Measurements from ENCODE around the gene THAP5.

GRCh38 chr7:108613147-108613948, 43.8 kb upstream of the THAP5 start:
- TF ChIP-seq POLR2A (IDR thresholded peaks at IDR 0.05; ENCODE audit: extremely low read depth, insufficient read length) (no peak), CTCF (IDR thresholded peaks at IDR 0.05; ENCODE audit: low read depth, low read length) (peak; percentile 36)

Measured in NB4 (cell line).